Neural progenitor cell (in vitro differentiated cells): ENCODE results near the gene ATP1B3. TPM values are rescaled to one million over a fixed set of nuclear protein-coding genes. Genes with fewer than 3 reads are reported as not detected.

Source experiments
- DNase-seq: peaks from one replicate; pipeline ENCODE4 v3.0.0-alpha.2; 2016; ENCODE audit warnings: low spot score
- H2AFZ ChIP-seq: fragments of 200-600 bp; sonication (generic); replicated peaks from 2 replicates; pipeline ENCODE4 v1.6.1; 2016; ENCODE audit warnings: antibody characterized with exemption
- H3F3A ChIP-seq: fragments of 200-600 bp; sonication (generic); 2 replicates; pipeline ENCODE4 v1.6.1; 2016; ENCODE audit warnings: antibody characterized with exemption, low read depth
- H3K27ac ChIP-seq: fragments of 200-600 bp; sonication (generic); 2 replicates; pipeline ENCODE4 v1.5.1; 2016; ENCODE audit warnings: mild to moderate bottlenecking
- H3K27me3 ChIP-seq: fragments of 200-600 bp; sonication (generic); 2 replicates; pipeline ENCODE4 v1.6.1; 2016; ENCODE audit warnings: mild to moderate bottlenecking, moderate library complexity
- H3K36me3 ChIP-seq: fragments of 200-600 bp; sonication (generic); 2 replicates; pipeline ENCODE4 v1.5.1; 2016
- H3K4me1 ChIP-seq: fragments of 200-600 bp; sonication (generic); 2 replicates; pipeline ENCODE4 v1.6.1; 2016; ENCODE audit warnings: mixed run types
- H3K4me2 ChIP-seq: fragments of 200-600 bp; sonication (generic); 2 replicates; pipeline ENCODE4 v1.6.1; 2016
- H3K4me3 ChIP-seq: fragments of 200-600 bp; sonication (generic); 2 replicates; pipeline ENCODE4 v1.5.1; 2016
- H3K79me2 ChIP-seq: fragments of 200-600 bp; sonication (generic); 2 replicates; pipeline ENCODE4 v1.6.1; 2016; ENCODE audit warnings: low read depth
- H3K9ac ChIP-seq: fragments of 200-600 bp; sonication (generic); 2 replicates; pipeline ENCODE4 v1.6.1; 2016
- H3K9me3 ChIP-seq: fragments of 200-600 bp; sonication (generic); 2 replicates; pipeline ENCODE4 v1.5.1; 2016; ENCODE audit warnings: low read depth
- H4K20me1 ChIP-seq: fragments of 200-600 bp; sonication (generic); 2 replicates; pipeline ENCODE4 v1.6.1; 2016; ENCODE audit warnings: low read depth
- H3K27ac Mint-ChIP-seq: 3 replicates; pipeline ENCODE4 v1.8.0; 2021; ENCODE audit warnings: mixed read lengths
- H3K27me3 Mint-ChIP-seq: 2 replicates; pipeline ENCODE4 v1.8.0; 2022; ENCODE audit warnings: low read depth, mild to moderate bottlenecking, inconsistent platforms, moderate library complexity, mixed read lengths; ENCODE audit not compliant: insufficient read depth
- H3K36me3 Mint-ChIP-seq: 3 replicates; pipeline ENCODE4 v1.8.0; 2021; ENCODE audit warnings: mixed read lengths
- H3K4me1 Mint-ChIP-seq: 3 replicates; pipeline ENCODE4 v1.8.0; 2021; ENCODE audit warnings: mixed read lengths
- H3K4me3 Mint-ChIP-seq: 3 replicates; pipeline ENCODE4 v1.8.0; 2021; ENCODE audit warnings: mild to moderate bottlenecking, moderate library complexity, mixed read lengths
- H3K9me3 Mint-ChIP-seq: 3 replicates; pipeline ENCODE4 v1.8.0; 2020; ENCODE audit warnings: mixed read lengths
- CTCF ChIP-seq: fragments of 200-600 bp; sonication (generic); IDR thresholded peaks from 2 replicates; pipeline ENCODE4 v1.5.1; 2017; ENCODE audit warnings: antibody characterized with exemption, mild to moderate bottlenecking
- EZH2 ChIP-seq: fragments of 200-600 bp; sonication (generic); IDR thresholded peaks from 2 replicates; pipeline ENCODE4 v1.6.1; 2017; ENCODE audit warnings: antibody characterized with exemption, mild to moderate bottlenecking, moderate library complexity
- EZH2phosphoT487 ChIP-seq: fragments of 200-600 bp; sonication (generic); IDR thresholded peaks from 2 replicates; pipeline ENCODE4 v1.6.1; 2017; ENCODE audit warnings: antibody characterized with exemption
- total RNA-seq: library from RNA; depleted of rRNA; stranded (reverse); fragments of >200 nt; gene quantifications from 2 replicates; pipeline ENCODE4 v1.2.3, GENCODE V29; 2015; ENCODE audit warnings: low replicate concordance

ATP1B3 gene
- total RNA-seq, 1 donor from 2014 or later, result 95.6 TPM

DNA sequence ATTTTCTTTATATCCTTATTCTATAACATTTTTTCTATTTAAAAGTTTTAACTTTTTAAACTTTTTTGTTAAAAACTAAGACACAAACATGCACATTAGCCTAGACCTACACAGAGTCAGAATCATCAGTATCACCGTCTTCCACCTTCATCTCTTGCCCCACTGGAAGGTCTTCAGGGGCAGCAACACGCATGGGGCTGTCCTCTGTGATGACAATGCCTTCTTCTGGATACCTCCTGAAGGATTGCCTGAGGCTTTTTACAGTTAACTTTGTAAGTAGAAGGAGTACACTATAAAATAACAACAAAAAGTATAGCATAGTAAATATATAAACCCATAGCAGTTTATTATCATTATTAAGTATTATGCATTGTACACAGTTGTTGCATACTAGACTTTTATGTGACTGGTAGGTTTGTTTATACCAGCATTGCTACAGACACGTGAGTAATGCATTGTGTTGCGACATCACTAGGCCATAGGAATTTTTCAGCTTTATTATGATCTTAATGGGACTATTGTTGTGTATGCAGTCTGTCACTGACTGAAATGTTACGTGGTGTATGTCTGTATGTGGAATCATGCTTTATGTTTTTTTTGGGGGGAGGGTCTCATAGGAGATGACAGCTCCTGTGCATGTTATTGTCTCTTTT lies 18.2 kb downstream of the ATP1B3 start:
- Histone ChIP-seq H3K4me3 (no peak overlapping the region), H3K27ac (no peak overlapping the region), H3K4me2 (no peak overlapping the region), H3K79me2 (peaks cover 94% of the 10 kb centered on the region), H3K27me3 (no peaks in the 10 kb centered on the region), H3K36me3 (peaks cover 20% of the 10 kb centered on the region), H4K20me1 (no peaks in the 10 kb centered on the region), H3F3A (no peaks in the 10 kb centered on the region), H3K4me1 (no peaks in the 10 kb centered on the region), H3K9me3 (peaks cover 5% of the 10 kb centered on the region), H2AFZ (no peak overlapping the region), H3K9ac (no peak overlapping the region)
- Mint-ChIP-seq H3K36me3 (peaks cover 41% of the 10 kb centered on the region), H3K4me1 (no peaks in the 10 kb centered on the region), H3K9me3 (peaks cover 19% of the 10 kb centered on the region), H3K27me3 (peaks cover 3% of the 10 kb centered on the region), H3K4me3 (no peak overlapping the region), H3K27ac (no peak overlapping the region)
- no peak for DNase-seq
- TF ChIP-seq EZH2, result no peak

- H3K79me2 ChIP-seq, result peaks cover 97% of the 10 kb centered on the region
- no peaks in the 10 kb centered on the region for H3K27me3 ChIP-seq
- H4K20me1 ChIP-seq, result no peaks in the 10 kb centered on the region
- no peaks in the 10 kb centered on the region for H3K4me1 ChIP-seq
- peaks cover 20% of the 10 kb centered on the region for H3K36me3 ChIP-seq
- H3K36me3 Mint-ChIP-seq, result peaks cover 46% of the 10 kb centered on the region
- H3K27me3 Mint-ChIP-seq, result peaks cover under 1% of the 10 kb centered on the region
- TF ChIP-seq EZH2phosphoT487 (no peak), EZH2 (no peak), CTCF (no peak)
- no peak overlapping the region for H3K27ac ChIP-seq
- H3K4me1 Mint-ChIP-seq, result no peaks in the 10 kb centered on the region
- no peak overlapping the region for H3K4me3 ChIP-seq
- no peak overlapping the region for H2AFZ ChIP-seq
- no peak overlapping the region for H3K9ac ChIP-seq
- no peak for DNase-seq
- H3K4me3 Mint-ChIP-seq, result no peak overlapping the region
- H3F3A ChIP-seq, result no peaks in the 10 kb centered on the region
- H3K27ac Mint-ChIP-seq, result no peak overlapping the region
- no peak overlapping the region for H3K4me2 ChIP-seq
- peaks cover 27% of the 10 kb centered on the region for H3K9me3 Mint-ChIP-seq
- H3K9me3 ChIP-seq, result peaks cover 12% of the 10 kb centered on the region
Observed at GRCh38 chr3:141895731-141896130, 19.3 kb downstream of the ATP1B3 start.

- H3K4me3 ChIP-seq, result no peak overlapping the region
- peaks cover 40% of the 10 kb centered on the region for H3K36me3 Mint-ChIP-seq
- H3K4me1 Mint-ChIP-seq, result no peaks in the 10 kb centered on the region
- H3K4me1 ChIP-seq, result no peaks in the 10 kb centered on the region
- H3K27me3 ChIP-seq, result no peaks in the 10 kb centered on the region
- no peak for TF ChIP-seq EZH2
- no peak for TF ChIP-seq EZH2phosphoT487
- TF ChIP-seq CTCF, result no peak
- H2AFZ ChIP-seq, result no peak overlapping the region
- H3K4me2 ChIP-seq, result no peak overlapping the region
- H3F3A ChIP-seq, result no peaks in the 10 kb centered on the region
- no peaks in the 10 kb centered on the region for H3K27me3 Mint-ChIP-seq
- H4K20me1 ChIP-seq, result no peaks in the 10 kb centered on the region
- peaks cover 18% of the 10 kb centered on the region for H3K36me3 ChIP-seq
- H3K27ac Mint-ChIP-seq, result no peak overlapping the region
- peaks cover 12% of the 10 kb centered on the region for H3K9me3 ChIP-seq
- no peak overlapping the region for H3K9ac ChIP-seq
- H3K4me3 Mint-ChIP-seq, result no peak overlapping the region
- no peak for DNase-seq
- peaks cover 79% of the 10 kb centered on the region for H3K79me2 ChIP-seq
- H3K27ac ChIP-seq, result no peak overlapping the region
- peaks cover 28% of the 10 kb centered on the region for H3K9me3 Mint-ChIP-seq
Observed at GRCh38 chr3:141898908-141899307, 22.5 kb downstream of the ATP1B3 start.

GRCh38 chr3:141900343-141900742 lies 23.9 kb downstream of the ATP1B3 start:
- TF ChIP-seq EZH2phosphoT487, result no peak
- no peak for TF ChIP-seq EZH2
- TF ChIP-seq CTCF, result no peak
- H3K9ac ChIP-seq, result no peak overlapping the region
- Mint-ChIP-seq H3K27me3 (no peaks in the 10 kb centered on the region), H3K36me3 (peaks cover 38% of the 10 kb centered on the region), H3K27ac (no peak overlapping the region), H3K4me1 (no peaks in the 10 kb centered on the region), H3K9me3 (peaks cover 28% of the 10 kb centered on the region), H3K4me3 (no peak overlapping the region)
- H4K20me1 ChIP-seq, result no peaks in the 10 kb centered on the region
- no peak overlapping the region for H3K4me2 ChIP-seq
- H3K27me3 ChIP-seq, result no peaks in the 10 kb centered on the region
- H2AFZ ChIP-seq, result no peak overlapping the region
- peaks cover 12% of the 10 kb centered on the region for H3K9me3 ChIP-seq
- peaks cover 23% of the 10 kb centered on the region for H3K36me3 ChIP-seq
- peaks cover 68% of the 10 kb centered on the region for H3K79me2 ChIP-seq
- H3F3A ChIP-seq, result no peaks in the 10 kb centered on the region
- DNase-seq, result no peak
- H3K4me3 ChIP-seq, result no peak overlapping the region
- no peak overlapping the region for H3K27ac ChIP-seq
- H3K4me1 ChIP-seq, result no peaks in the 10 kb centered on the region
